ENCODE data around the gene IGSF22.

IGSF22 gene

GRCh38 chr11:18726040-18726439, at the start of gene IGSF22:
Gene IGSF22 (minus strand): TSS chr11:18726188. CDS start chr11:18724236, 1,952 bp downstream.
- no peak within 1 kb of the TSS for H3K4me3 ChIP-seq (ENCODE audit: severe bottlenecking)
- no peaks in the 10 kb centered on the region for H3K36me3 ChIP-seq (ENCODE audit: low read depth)

GRCh38 chr11:18774801-18775200, 48.8 kb upstream of the IGSF22 start:
- Histone ChIP-seq H3K4me1 (ENCODE audit: insufficient read depth, poor library complexity, severe bottlenecking) (no peaks in the 10 kb centered on the region), H3K36me3 (ENCODE audit: low read depth) (no peaks in the 10 kb centered on the region), H3K27me3 (ENCODE audit: insufficient read depth, poor library complexity, severe bottlenecking) (no peaks in the 10 kb centered on the region), H3K27ac (ENCODE audit: poor library complexity, severe bottlenecking) (no peak overlapping the region), H3K9me3 (ENCODE audit: severe bottlenecking) (no peaks in the 10 kb centered on the region), H3K4me3 (ENCODE audit: severe bottlenecking) (no peak overlapping the region)
- TF ChIP-seq CTCF (IDR thresholded peaks at IDR 0.05; ENCODE audit: poor library complexity, severe bottlenecking), result no peak
- DNase-seq (ENCODE audit: low spot score) (no peak), ATAC-seq (ENCODE audit: low read depth) (no peak)

More at GRCh38 chr11:18726040-18726439, at the start of gene IGSF22:
- no peaks in the 10 kb centered on the region for H3K9me3 ChIP-seq (ENCODE audit: severe bottlenecking)
- ATAC-seq (ENCODE audit: low read depth) (no peak), DNase-seq (ENCODE audit: low spot score) (no peak)
- no peaks in the 10 kb centered on the region for H3K4me1 ChIP-seq (ENCODE audit: insufficient read depth, poor library complexity, severe bottlenecking)
- no peak within 1 kb of the TSS for H3K27ac ChIP-seq (ENCODE audit: poor library complexity, severe bottlenecking)
- H3K27me3 ChIP-seq (ENCODE audit: insufficient read depth, poor library complexity, severe bottlenecking), result no peaks in the 10 kb centered on the region
- TF ChIP-seq CTCF (IDR thresholded peaks at IDR 0.05; ENCODE audit: poor library complexity, severe bottlenecking), result no peak

- no peak for TF ChIP-seq CTCF (IDR thresholded peaks at IDR 0.05; ENCODE audit: poor library complexity, severe bottlenecking)
- H3K36me3 ChIP-seq (ENCODE audit: low read depth), result no peaks in the 10 kb centered on the region
- H3K4me1 ChIP-seq (ENCODE audit: insufficient read depth, poor library complexity, severe bottlenecking), result no peaks in the 10 kb centered on the region
- no peak overlapping the region for H3K27ac ChIP-seq (ENCODE audit: poor library complexity, severe bottlenecking)
- no peak overlapping the region for H3K4me3 ChIP-seq (ENCODE audit: severe bottlenecking)
- no peaks in the 10 kb centered on the region for H3K27me3 ChIP-seq (ENCODE audit: insufficient read depth, poor library complexity, severe bottlenecking)
- H3K9me3 ChIP-seq (ENCODE audit: severe bottlenecking), result no peaks in the 10 kb centered on the region
- no peak for DNase-seq (ENCODE audit: low spot score)
- no peak for ATAC-seq (ENCODE audit: low read depth)
Observed at GRCh38 chr11:18773681-18774080, 47.7 kb upstream of the IGSF22 start.

GRCh38 chr11:18773104-18773503, 47.1 kb upstream of the IGSF22 start:
- no peak for ATAC-seq (ENCODE audit: low read depth)
- Histone ChIP-seq H3K4me3 (ENCODE audit: severe bottlenecking) (no peak overlapping the region), H3K27me3 (ENCODE audit: insufficient read depth, poor library complexity, severe bottlenecking) (no peaks in the 10 kb centered on the region), H3K36me3 (ENCODE audit: low read depth) (no peaks in the 10 kb centered on the region), H3K27ac (ENCODE audit: poor library complexity, severe bottlenecking) (no peak overlapping the region), H3K4me1 (ENCODE audit: insufficient read depth, poor library complexity, severe bottlenecking) (no peaks in the 10 kb centered on the region), H3K9me3 (ENCODE audit: severe bottlenecking) (no peaks in the 10 kb centered on the region)
- TF ChIP-seq CTCF (IDR thresholded peaks at IDR 0.05; ENCODE audit: poor library complexity, severe bottlenecking), result no peak
- no peak for DNase-seq (ENCODE audit: low spot score)

GRCh38 chr11:18772211-18772610, 46.2 kb upstream of the IGSF22 start:
- no peaks in the 10 kb centered on the region for H3K27me3 ChIP-seq (ENCODE audit: insufficient read depth, poor library complexity, severe bottlenecking)
- ATAC-seq (ENCODE audit: low read depth), result no peak
- no peak overlapping the region for H3K27ac ChIP-seq (ENCODE audit: poor library complexity, severe bottlenecking)
- H3K36me3 ChIP-seq (ENCODE audit: low read depth), result no peaks in the 10 kb centered on the region
- no peak for TF ChIP-seq CTCF (IDR thresholded peaks at IDR 0.05; ENCODE audit: poor library complexity, severe bottlenecking)
- no peak overlapping the region for H3K4me3 ChIP-seq (ENCODE audit: severe bottlenecking)
- H3K9me3 ChIP-seq (ENCODE audit: severe bottlenecking), result no peaks in the 10 kb centered on the region
- no peak for DNase-seq (ENCODE audit: low spot score)
- H3K4me1 ChIP-seq (ENCODE audit: insufficient read depth, poor library complexity, severe bottlenecking), result no peaks in the 10 kb centered on the region
